Measurements from ENCODE around the gene IL17RB.

Gene IL17RB

GRCh38 chr3:53830944-53831343, 15.4 kb upstream of the IL17RB start:
- DNase-seq (ENCODE audit: low spot score): no peak

- DNase-seq (ENCODE audit: low spot score): no peak
Observed at GRCh38 chr3:53833053-53833645, 13.2 kb upstream of the IL17RB start.

GRCh38 chr3:53833700-53834099, 12.7 kb upstream of the IL17RB start:
- DNase-seq (ENCODE audit: low spot score): no peak

GRCh38 chr3:53834429-53835095, 11.8 kb upstream of the IL17RB start:
- DNase-seq (ENCODE audit: low spot score): no peak

- DNase-seq (ENCODE audit: low spot score): no peak
Observed at GRCh38 chr3:53835257-53835656, 11.1 kb upstream of the IL17RB start.

- DNase-seq (ENCODE audit: low spot score): no peak
Observed at GRCh38 chr3:53836084-53836872, 10.1 kb upstream of the IL17RB start.

GRCh38 chr3:53837331-53837730, 9.0 kb upstream of the IL17RB start:
- no peak for DNase-seq (ENCODE audit: low spot score)

- no peak for DNase-seq (ENCODE audit: low spot score)
Observed at GRCh38 chr3:53841296-53841695, 5.1 kb upstream of the IL17RB start.

- no peak for DNase-seq (ENCODE audit: low spot score)
Observed at GRCh38 chr3:53842436-53843194, 3.8 kb upstream of the IL17RB start.

GRCh38 chr3:53843195-53844177, 2.9 kb upstream of the IL17RB start:
- DNase-seq (ENCODE audit: low spot score): no peak

- no peak for DNase-seq (ENCODE audit: low spot score)
Observed at GRCh38 chr3:53844262-53845102, 1.9 kb upstream of the IL17RB start.

GRCh38 chr3:53845103-53845880, 1.1 kb upstream of the IL17RB start:
- DNase-seq (ENCODE audit: low spot score): no peak

- DNase-seq (ENCODE audit: low spot score): no peak
Observed at GRCh38 chr3:53845881-53846133, 561 bp upstream of the IL17RB start.

- DNase-seq (ENCODE audit: low spot score): no peak
Observed at GRCh38 chr3:53846851-53847155, 435 bp downstream of the IL17RB start.

GRCh38 chr3:53849916-53850315, 3.5 kb downstream of the IL17RB start:
- DNase-seq (ENCODE audit: low spot score): no peak

GRCh38 chr3:53850895-53851294, 4.5 kb downstream of the IL17RB start:
- DNase-seq (ENCODE audit: low spot score): no peak

- DNase-seq (ENCODE audit: low spot score): no peak
Observed at GRCh38 chr3:53856964-53857363, 10.6 kb downstream of the IL17RB start.

GRCh38 chr3:53858096-53858741, 11.9 kb downstream of the IL17RB start:
- no peak for DNase-seq (ENCODE audit: low spot score)

GRCh38 chr3:53859178-53859577, 12.8 kb downstream of the IL17RB start:
- no peak for DNase-seq (ENCODE audit: low spot score)

- no peak for DNase-seq (ENCODE audit: low spot score)
Observed at GRCh38 chr3:53860196-53860595, 13.8 kb downstream of the IL17RB start.
